Liver (tissue), 3 donors: Measurements from ENCODE around the gene PIAS1.

Source experiments
- CTCF ChIP-seq: fragments of 150-350 bp; IDR thresholded peaks from 2 replicates; pipeline ENCODE4 v1.5.1; 2017; ENCODE audit warnings: improper control_type of control experiment, low read depth, low read length; ENCODE audit not compliant: missing input control
- FOXA1 ChIP-seq: IDR thresholded peaks from 2 replicates; pipeline ENCODE4 v1.6.1; 2016; ENCODE audit warnings: antibody characterized with exemption
- RAD21 ChIP-seq, 2 donors: IDR thresholded peaks; 2 replicates each; pipeline ENCODE4 v1.6.1; 2016; ENCODE audit warnings: antibody characterized with exemption in 2 of 2, mild to moderate bottlenecking in 2 of 2
- REST ChIP-seq: IDR thresholded peaks from 2 replicates; pipeline ENCODE4 v1.6.1; 2016; ENCODE audit warnings: antibody characterized with exemption, mild to moderate bottlenecking
- donor health status: healthy.
- donor health status: healthy.

DNA sequence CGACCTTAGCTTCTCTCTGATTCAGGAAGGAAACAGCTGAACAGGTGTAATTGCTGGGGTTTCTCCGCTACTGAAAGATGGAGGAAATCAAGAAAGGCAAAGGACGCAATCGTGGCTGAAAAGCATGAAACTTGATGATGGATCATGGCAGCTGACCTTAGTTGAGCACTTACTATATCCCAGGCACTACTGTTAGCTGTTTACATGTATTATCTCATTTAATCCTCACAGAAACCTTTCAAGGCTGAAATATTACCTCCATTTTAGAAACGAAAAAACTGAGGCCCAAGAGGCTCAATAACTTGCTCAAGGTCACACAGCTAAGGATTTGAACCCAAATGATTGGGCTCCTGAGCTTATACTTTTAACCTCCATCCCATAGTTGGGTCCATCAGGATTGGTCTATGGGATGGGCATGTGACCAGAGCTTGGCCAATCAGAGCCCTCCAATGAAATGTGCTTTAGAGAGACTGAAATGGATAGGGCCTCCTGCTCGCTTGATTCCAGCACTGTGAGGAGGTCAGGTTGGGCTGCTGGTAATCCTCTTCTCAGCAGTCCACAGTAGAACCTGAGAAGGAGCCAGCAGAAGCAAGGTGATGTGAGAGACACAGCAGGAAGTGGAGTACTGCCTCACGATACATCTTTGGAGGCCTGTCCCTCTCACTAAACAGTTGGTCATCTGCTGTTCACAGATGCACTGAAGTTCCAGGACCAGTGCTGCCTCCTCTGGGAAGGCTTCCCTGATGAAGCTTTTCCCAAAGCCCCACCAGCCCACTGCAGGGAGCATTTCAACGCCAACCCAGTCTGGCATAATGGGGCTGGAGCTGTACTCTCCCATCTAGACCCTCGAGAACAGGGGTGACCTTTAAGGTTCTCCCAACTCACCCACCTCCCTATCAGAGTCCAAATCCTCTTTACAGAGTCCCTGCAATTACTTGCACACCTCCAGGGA, 165.0 kb downstream of the PIAS1 start:
- TF ChIP-seq FOXA1 (no peak), CTCF (no peak), REST (no peak), RAD21 (IDR thresholded peaks at IDR 0.05) (no peak)
